ENCODE data around the gene LGR4.

Gene LGR4

GRCh38 chr11:27379449-27379848, 93.1 kb downstream of the LGR4 start:
- Histone ChIP-seq H3K9me3 (no peaks in the 10 kb centered on the region), H3K4me1 (peaks cover 0 to 12% (median 4%) of the 10 kb centered on the region in 4 donors), H3K4me3 (no peak overlapping the region), H3K27me3 (no peaks in the 10 kb centered on the region), H3K36me3 (peaks cover 12 to 49% (median 30%) of the 10 kb centered on the region in 3 donors), H3K27ac (no peak overlapping the region)
- DNase-seq = no peak
- TF ChIP-seq CTCF (IDR thresholded peaks at IDR 0.05) = no peak
- intact Hi-C loops (cut with DNase I; ENCODE audit: low total_unique reads) = no loop called here

- Histone ChIP-seq H3K4me3 (no peak overlapping the region), H3K4me1 (no peaks in the 10 kb centered on the region), H3K36me3 (peaks cover 33 to 73% (median 59%) of the 10 kb centered on the region in 3 donors), H3K27me3 (no peaks in the 10 kb centered on the region), H3K9me3 (no peaks in the 10 kb centered on the region), H3K27ac (no peak overlapping the region)
- DNase-seq = no peak
- no peak for TF ChIP-seq CTCF (IDR thresholded peaks at IDR 0.05)
- intact Hi-C loops (cut with DNase I; ENCODE audit: low total_unique reads) = no loop called here
Measured at GRCh38 chr11:27375370-27375769, 97.2 kb downstream of the LGR4 start.

GRCh38 chr11:27373856-27374602, 98.6 kb downstream of the LGR4 start:
- H3K27me3 ChIP-seq = no peaks in the 10 kb centered on the region
- no peak overlapping the region for H3K27ac ChIP-seq
- H3K9me3 ChIP-seq = no peaks in the 10 kb centered on the region
- H3K4me3 ChIP-seq = no peak overlapping the region
- H3K36me3 ChIP-seq = peaks cover 33 to 64% (median 50%) of the 10 kb centered on the region in 3 donors
- no peak for DNase-seq
- intact Hi-C loops (cut with DNase I; ENCODE audit: low total_unique reads) = no loop called here
- no peaks in the 10 kb centered on the region for H3K4me1 ChIP-seq
- no peak for TF ChIP-seq CTCF (IDR thresholded peaks at IDR 0.05)

- intact Hi-C loops (cut with DNase I; ENCODE audit: low total_unique reads) = no loop called here
Measured at GRCh38 chr11:27373392-27373791, 99.2 kb downstream of the LGR4 start.

GRCh38 chr11:27372164-27372563, 100.4 kb downstream of the LGR4 start:
- TF ChIP-seq CTCF (IDR thresholded peaks at IDR 0.05) = no peak
- no peak for DNase-seq
- H3K36me3 ChIP-seq = peaks cover 35 to 67% (median 54%) of the 10 kb centered on the region in 3 donors

More at GRCh38 chr11:27373392-27373791, 99.2 kb downstream of the LGR4 start:
- no peak for DNase-seq
- no peak for TF ChIP-seq CTCF (IDR thresholded peaks at IDR 0.05)
- Histone ChIP-seq H3K36me3 (peaks cover 28 to 65% (median 48%) of the 10 kb centered on the region in 3 donors), H3K27me3 (no peaks in the 10 kb centered on the region), H3K9me3 (no peaks in the 10 kb centered on the region), H3K4me3 (no peak overlapping the region), H3K27ac (no peak overlapping the region), H3K4me1 (no peaks in the 10 kb centered on the region)

More at GRCh38 chr11:27372164-27372563, 100.4 kb downstream of the LGR4 start:
- intact Hi-C loops (cut with DNase I; ENCODE audit: low total_unique reads) = no loop called here
- Histone ChIP-seq H3K27ac (no peak overlapping the region), H3K27me3 (no peaks in the 10 kb centered on the region), H3K9me3 (no peaks in the 10 kb centered on the region), H3K4me3 (no peak overlapping the region), H3K4me1 (no peaks in the 10 kb centered on the region)
